Measurements from ENCODE around the gene MAP1S. TPM values are rescaled to one million over a fixed set of nuclear protein-coding genes. Genes with fewer than 3 reads are reported as not detected.

Gene MAP1S
- total RNA-seq, 2 donors from 2014 or later: 26.8 to 31.2 TPM

GRCh38 chr19:17724655-17725054, 5.4 kb downstream of the MAP1S start:
- H3K4me3 ChIP-seq: no peak overlapping the region
- peaks cover 58% of the 10 kb centered on the region for H3K36me3 ChIP-seq
- H3K9me3 ChIP-seq: no peaks in the 10 kb centered on the region
- H3K27ac ChIP-seq: no peak overlapping the region
- H3K27me3 ChIP-seq: no peaks in the 10 kb centered on the region
- no peak for TF ChIP-seq CTCF (IDR thresholded peaks at IDR 0.05)
- H3K4me1 ChIP-seq: peaks cover 0 to 29% of the 10 kb centered on the region in 2 donors
- no peak for DNase-seq (ENCODE audit: low spot score)

GRCh38 chr19:17725422-17726078, 6.3 kb downstream of the MAP1S start:
- TF ChIP-seq CTCF (IDR thresholded peaks at IDR 0.05): no peak
- no peak for DNase-seq (ENCODE audit: low spot score)
- H3K27me3 ChIP-seq: no peaks in the 10 kb centered on the region
- H3K4me1 ChIP-seq: peaks cover 0 to 21% of the 10 kb centered on the region in 2 donors
- H3K27ac ChIP-seq: no peak overlapping the region
- H3K9me3 ChIP-seq: no peaks in the 10 kb centered on the region
- no peak overlapping the region for H3K4me3 ChIP-seq
- peaks cover 58% of the 10 kb centered on the region for H3K36me3 ChIP-seq

GRCh38 chr19:17726136-17726741, 7.0 kb downstream of the MAP1S start:
- no peak for DNase-seq (ENCODE audit: low spot score)
- peaks cover 0 to 14% of the 10 kb centered on the region in 2 donors for H3K4me1 ChIP-seq
- H3K4me3 ChIP-seq: no peak overlapping the region
- no peak overlapping the region for H3K27ac ChIP-seq
- no peak for TF ChIP-seq CTCF (IDR thresholded peaks at IDR 0.05)
- peaks cover 63% of the 10 kb centered on the region for H3K36me3 ChIP-seq
- H3K27me3 ChIP-seq: no peaks in the 10 kb centered on the region
- H3K9me3 ChIP-seq: no peaks in the 10 kb centered on the region

- H3K4me3 ChIP-seq: no peak overlapping the region
- H3K36me3 ChIP-seq: peaks cover 70% of the 10 kb centered on the region
- DNase-seq (ENCODE audit: low spot score): no peak
- H3K27me3 ChIP-seq: no peaks in the 10 kb centered on the region
- no peaks in the 10 kb centered on the region for H3K9me3 ChIP-seq
- TF ChIP-seq CTCF (IDR thresholded peaks at IDR 0.05): no peak
- H3K4me1 ChIP-seq: peaks cover 0 to 4% of the 10 kb centered on the region in 2 donors
- H3K27ac ChIP-seq: no peak overlapping the region
These were observed 7.9 kb downstream of the MAP1S start for GRCh38 chr19:17726964-17727773.

- Histone ChIP-seq H3K4me1 (no peaks in the 10 kb centered on the region), H3K9me3 (no peaks in the 10 kb centered on the region), H3K4me3 (no peak overlapping the region), H3K36me3 (peaks cover 74% of the 10 kb centered on the region), H3K27me3 (no peaks in the 10 kb centered on the region), H3K27ac (no peak overlapping the region)
- no peak for TF ChIP-seq CTCF (IDR thresholded peaks at IDR 0.05)
- no peak for DNase-seq (ENCODE audit: low spot score)
These were observed 8.6 kb downstream of the MAP1S start for GRCh38 chr19:17727843-17728242.
